G401.6 (cell line): ENCODE results near the gene ADISSP.

Source experiments
- FAIRE-seq: peaks from 2 replicates; lab custom pipeline; 2012; peaks lifted over from hg19 to GRCh38; lab: Jason Lieb, UNC

ADISSP gene

GRCh38 chr20:3711484-3711941 lies 56.0 kb downstream of the ADISSP start:
- no peak for FAIRE-seq

DNA sequence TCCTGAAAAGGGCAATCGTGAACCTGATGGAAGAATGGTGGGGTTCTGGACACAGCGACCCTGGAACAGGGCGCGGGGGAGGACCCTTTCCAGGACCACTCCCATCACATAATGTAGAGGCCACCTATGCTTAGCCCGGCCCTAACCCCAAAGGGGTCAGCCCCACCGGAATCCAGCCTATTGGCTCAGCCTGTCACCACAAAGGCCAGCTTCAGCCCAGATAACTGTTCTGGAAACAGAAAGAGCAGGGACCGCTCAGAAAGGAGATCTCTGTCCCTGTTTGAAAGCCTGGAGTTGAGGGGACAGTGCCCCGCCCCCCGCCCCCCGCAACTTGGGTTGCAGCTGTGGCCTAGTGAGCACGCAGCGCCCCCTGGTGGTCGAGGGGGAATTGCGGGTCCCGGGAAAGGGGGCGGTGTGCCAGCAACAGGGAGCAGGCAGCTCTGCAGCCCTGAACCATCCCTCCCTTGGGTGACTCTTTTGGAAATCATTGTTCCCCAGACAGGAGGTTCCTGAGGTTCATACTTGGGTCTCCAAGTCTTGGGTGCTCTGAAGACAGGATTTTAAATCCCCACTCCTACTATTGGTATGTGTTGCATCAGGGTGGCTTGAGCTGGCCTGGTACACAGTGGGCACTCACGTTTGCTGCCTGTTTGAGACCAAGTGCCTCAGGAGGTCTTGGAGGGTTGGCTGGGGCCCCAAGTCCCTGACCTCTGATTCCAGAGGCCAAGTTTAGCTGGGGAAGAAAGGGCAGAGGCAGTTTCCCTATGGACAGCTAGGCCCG lies 56.7 kb downstream of the ADISSP start:
- FAIRE-seq, result no peak

GRCh38 chr20:3710011-3710466 lies 57.5 kb downstream of the ADISSP start:
- no peak for FAIRE-seq

- FAIRE-seq, result no peak
These were observed 60.0 kb downstream of the ADISSP start for GRCh38 chr20:3707508-3707899.

GRCh38 chr20:3706774-3707507 lies 60.6 kb downstream of the ADISSP start:
- FAIRE-seq, result no peak

DNA sequence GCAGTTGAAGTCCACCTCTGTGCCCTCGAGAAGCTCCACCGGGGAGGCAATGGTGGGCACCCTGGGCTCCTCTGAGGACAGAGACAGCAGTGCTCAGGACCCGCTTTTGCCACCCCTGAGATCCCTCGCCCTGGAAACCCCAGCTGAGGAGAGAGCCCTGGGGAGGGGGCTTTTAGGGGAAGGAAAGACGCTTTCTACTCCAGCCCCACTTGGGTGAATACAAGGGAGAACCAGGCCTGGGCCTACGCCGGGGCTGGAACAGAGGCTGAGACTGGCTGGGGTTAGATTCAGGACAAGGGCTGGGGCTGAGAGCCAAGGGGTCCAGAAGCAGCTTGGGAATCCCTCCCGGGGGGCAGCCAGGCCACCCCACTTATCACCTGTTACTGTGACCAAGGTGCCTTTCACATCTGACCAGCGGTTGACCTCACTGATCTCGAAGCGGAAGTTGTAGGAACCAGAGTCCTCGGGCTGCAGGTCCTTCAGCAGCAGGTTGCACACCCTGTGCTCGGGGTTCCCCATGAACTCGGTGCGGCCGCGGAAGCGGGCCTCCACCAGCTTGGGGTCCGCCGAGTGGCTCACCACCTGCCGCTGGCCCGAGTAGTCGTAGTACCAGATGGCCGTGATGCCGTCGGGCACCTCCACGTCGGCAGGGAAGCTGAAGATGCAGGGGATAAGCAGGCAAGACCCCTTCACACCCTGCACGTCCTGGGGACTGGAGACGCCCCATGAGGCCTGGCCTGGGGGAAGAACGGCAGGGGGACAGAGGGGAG lies 61.4 kb downstream of the ADISSP start:
- no peak for FAIRE-seq

DNA sequence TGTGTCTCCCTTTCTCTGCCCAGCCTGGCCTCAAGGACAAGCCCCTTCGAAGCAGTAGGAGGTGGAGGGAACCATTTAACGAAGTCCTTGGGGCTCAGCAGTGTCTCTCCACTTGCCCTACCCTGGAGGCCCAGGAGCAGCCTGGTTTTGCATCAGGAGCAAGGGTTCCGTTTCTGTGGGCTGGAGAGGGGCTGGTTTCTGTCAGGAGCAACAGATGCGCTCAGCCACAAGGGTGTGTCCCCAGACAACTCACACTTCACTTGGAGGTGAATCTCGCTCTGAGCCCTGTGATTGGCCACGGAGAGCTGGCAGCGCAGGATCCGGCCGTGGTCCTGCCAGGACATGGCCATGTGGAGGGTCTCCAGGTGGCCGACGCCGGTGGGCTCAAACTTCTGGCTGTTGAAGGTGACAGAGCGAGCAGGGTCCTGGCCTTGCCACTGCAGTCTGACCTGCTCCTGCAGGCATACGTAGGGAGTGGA lies 62.0 kb downstream of the ADISSP start:
- no peak for FAIRE-seq

DNA sequence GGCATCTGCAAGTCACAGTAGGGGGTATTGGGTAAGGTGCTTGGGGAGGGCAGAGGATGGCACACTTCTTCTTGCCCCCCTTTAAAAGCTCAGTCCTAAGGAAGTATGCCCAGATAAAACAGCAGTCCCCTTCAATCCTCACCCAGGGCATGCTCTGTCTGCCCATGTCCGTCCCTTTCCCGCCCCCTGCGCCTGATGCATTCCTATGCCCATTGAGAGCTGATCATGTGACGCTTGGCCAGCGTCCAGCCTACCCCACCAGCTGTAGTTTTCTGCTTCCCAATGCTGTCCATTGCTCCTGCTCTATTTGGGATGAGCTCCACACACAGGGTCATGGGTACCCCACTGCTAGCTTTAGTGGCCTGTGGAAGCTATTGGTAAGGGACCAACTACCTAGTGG lies 63.5 kb downstream of the ADISSP start:
- FAIRE-seq, result no peak
